Measurements from ENCODE around the gene SLC8A2. TPM values are rescaled to one million over a fixed set of nuclear protein-coding genes. Genes with fewer than 3 reads are reported as not detected.

Gene SLC8A2
- total and polyA plus RNA-seq, 2 of the 8 experiments (the other 6 are each of a cell fraction or from before 2014, with no cell fraction given) = 7.3 to 12.4 TPM

- Histone ChIP-seq H3K27ac (ENCODE audit: low read depth, low read length) (no peak overlapping the region), H2BK5ac (ENCODE audit: low read depth, low read length) (0 out of 2 replicates have a peak overlapping the region, but pooled peaks have one; percentile 61), H2BK120ac (replicated peaks; ENCODE audit: low read depth, low read length) (no peak overlapping the region), H4K5ac (ENCODE audit: insufficient read length, low read depth, low read length) (no peak overlapping the region), H3K79me2 (ENCODE audit: control insufficient read depth in 1 of 2, insufficient read depth in 2 of 2, low read length in 2 of 2) (no peaks in the 10 kb centered on the region), H3K18ac (ENCODE audit: extremely low read depth, low read length) (no peak overlapping the region), H3K4me3 (ENCODE audit: extremely low read depth in 1 of 4, insufficient read depth in 2 of 4, low read depth in 3 of 4, low read length in 4 of 4) (no peak overlapping the region), H3K4ac (replicated peaks; ENCODE audit: insufficient read length, low read depth, low read length) (no peak overlapping the region), H2BK20ac (ENCODE audit: low read length) (no peak overlapping the region), H3K79me1 (ENCODE audit: low read depth, low read length) (no peaks in the 10 kb centered on the region), H3K14ac (ENCODE audit: insufficient read length) (no peak overlapping the region), H3K23ac (ENCODE audit: insufficient read length) (no peak overlapping the region), H3K27me3 (replicated peaks in 1 of 4; ENCODE audit: control insufficient read depth in 3 of 4, extremely low read depth in 1 of 4, insufficient read depth in 3 of 4, low read length in 3 of 4) (no peaks in the 10 kb centered on the region; a peak in 1 of 7 replicates), H3K56ac (replicated peaks; ENCODE audit: insufficient read length, low read depth, low read length) (no peak overlapping the region), H2AFZ (ENCODE audit: low read length) (no peak overlapping the region), H2BK12ac (ENCODE audit: low read depth, low read length) (peak overlapping the region; percentile 85; the same call in 1 of the 2 replicates), H3K23me2 (ENCODE audit: low read depth, low read length) (no peaks in the 10 kb centered on the region), H4K91ac (replicated peaks; ENCODE audit: insufficient read length, low read length) (peak overlapping the region; percentile 34), H3K4me1 (replicated peaks in 1 of 4; ENCODE audit: control insufficient read depth in 3 of 4, insufficient read depth in 4 of 4, low read length in 3 of 4) (peaks cover 0 to 3% (median 0%) of the 10 kb centered on the region in 4 experiments; a peak in 4 of 7 replicates), H3K9ac (replicated peaks in 1 of 4; ENCODE audit: extremely low read depth in 1 of 4, low read depth in 3 of 4, low read length in 3 of 4) (no peak overlapping the region), H4K20me1 (replicated peaks in 1 of 2; ENCODE audit: control insufficient read depth in 1 of 2, insufficient read depth in 2 of 2, low read length in 2 of 2) (no peaks in the 10 kb centered on the region), H3K36me3 (ENCODE audit: control insufficient read depth in 2 of 4, insufficient read depth in 4 of 4, low read length in 3 of 4) (no peaks in the 10 kb centered on the region), H2AK5ac (ENCODE audit: low read depth, low read length) (no peak overlapping the region), H3K4me2 (ENCODE audit: insufficient read depth in 1 of 2, low read depth in 2 of 2, low read length in 2 of 2) (no peak overlapping the region), H3K9me3 (ENCODE audit: insufficient read depth in 2 of 2, low read depth in 1 of 2, low read length in 1 of 2) (peaks cover 0 to 7% of the 10 kb centered on the region in 2 experiments; a peak in 2 of 4 replicates), H2BK15ac (ENCODE audit: low read length) (peak overlapping the region; percentile 97; the same call in 1 of the 2 replicates), H4K8ac (ENCODE audit: extremely low read depth, insufficient read depth, low read length) (no peak overlapping the region)
- no peak for DNase-seq (ENCODE audit: low read depth in 1 of 2, low spot score in 2 of 2)
- CTCF ChIA-PET (ENCODE audit: partially characterized antibody) = interaction anchor here (0.6 to 4.1 kb wide), 9 partner anchors 11 to 405 kb away, joined by 3 to 32 read pairs (median 4); partner anchors contain the start of gene DHX34
- POLR2A ChIA-PET (ENCODE audit: partially characterized antibody) = interaction anchor here (0.7 to 1.4 kb wide), 5 partner anchors 13 to 115 kb away, joined by 3 to 6 read pairs (median 3); partner anchors contain the start of gene INAFM1
- FAIRE-seq = no peak
- no peak for TF ChIP-seq BCL11A (IDR thresholded peaks at IDR 0.05; ENCODE audit: low read depth in 2 of 2, low read length in 2 of 2)
- no peak for TF ChIP-seq SIN3A (conservative IDR thresholded peaks at IDR 0.05 in 1 of 2, IDR thresholded peaks at IDR 0.05 in 1 of 2; ENCODE audit: low read depth in 1 of 2, low read length in 2 of 2)
- TF ChIP-seq SP1 (IDR thresholded peaks at IDR 0.05; ENCODE audit: low read depth, low read length) = no peak
- TF ChIP-seq POLR2A (IDR thresholded peaks at IDR 0.05; ENCODE audit: control extremely low read depth in 1 of 2, low read depth in 2 of 2, low read length in 2 of 2) = no peak
- TF ChIP-seq EGR1 (IDR thresholded peaks at IDR 0.05; ENCODE audit: borderline replicate concordance, low read depth, low read length) = no peak
- TF ChIP-seq BACH1 (IDR thresholded peaks at IDR 0.05; ENCODE audit: low read length) = no peak
- no peak for TF ChIP-seq RBBP5 (IDR thresholded peaks at IDR 0.05; ENCODE audit: borderline replicate concordance, low read depth, low read length)
- TF ChIP-seq FOSL1 (IDR thresholded peaks at IDR 0.05; ENCODE audit: insufficient read depth, low read depth, low read length) = no peak
- TF ChIP-seq RAD21 (IDR thresholded peaks at IDR 0.05 in 1 of 2, conservative IDR thresholded peaks at IDR 0.05 in 1 of 2; ENCODE audit: low read depth in 2 of 2, low read length in 2 of 2) = no peak
- no peak for TF ChIP-seq CTBP2 (IDR thresholded peaks at IDR 0.05; ENCODE audit: borderline replicate concordance, insufficient read depth, insufficient read length, low read length)
- 88% methylated on average over 9 of the region's 9 CpGs; no CpG with 5 or more reads in 1 of the 2 experiments for WGBS, 2 experiments (ENCODE audit: extremely low coverage in 1 of 2, insufficient coverage in 1 of 2, insufficient read length in 1 of 2, insufficient replicate concordance in 2 of 2, low coverage in 1 of 2, low lambda C conversion rate in 2 of 2, missing lambda C conversion rate in 1 of 2)
These were observed 82.5 kb downstream of the SLC8A2 start for GRCh38 chr19:47389150-47389556.
